NCI-H1092 treated with DMSO at 0.1 percent for 48 hours (cell line): ENCODE measurements around the gene PIK3R3.
A peak's percentile ranks its signal among the peaks of the same experiment; 100 is the strongest.

ENCODE experiments used
- DNase-seq: peaks from one replicate; lab custom pipeline; 2025; lab: John Stamatoyannopoulos, UW

PIK3R3 gene

GRCh38 chr1:46157916-46158311, 25.5 kb upstream of the PIK3R3 start:
- no peak for DNase-seq

- no peak for DNase-seq
Observed at GRCh38 chr1:46153732-46154131, 21.3 kb upstream of the PIK3R3 start.

GRCh38 chr1:46153228-46153627, 20.8 kb upstream of the PIK3R3 start:
- no peak for DNase-seq

- DNase-seq = no peak
Observed at GRCh38 chr1:46152016-46152415, 19.6 kb upstream of the PIK3R3 start.

DNA sequence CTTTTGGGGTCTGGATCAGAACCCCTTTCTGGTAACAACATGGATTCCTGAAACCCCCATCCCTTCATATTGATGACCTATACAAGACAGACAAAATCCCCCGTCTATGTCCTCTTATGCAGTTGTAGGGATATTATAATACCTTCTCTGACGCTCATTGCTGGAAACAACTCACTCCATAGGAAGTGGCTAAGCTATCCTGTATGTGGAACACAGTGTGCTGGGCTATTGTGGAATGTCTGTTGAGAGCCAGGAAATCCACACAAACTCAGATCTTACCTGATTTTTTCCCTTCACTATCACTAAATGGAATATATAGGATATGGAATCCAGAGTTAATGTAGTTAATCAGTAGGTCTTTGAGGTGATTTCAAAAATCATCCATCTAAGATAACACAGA, 17.7 kb upstream of the PIK3R3 start:
- DNase-seq = no peak

- no peak for DNase-seq
Observed at GRCh38 chr1:46148318-46148717, 15.9 kb upstream of the PIK3R3 start.

DNA sequence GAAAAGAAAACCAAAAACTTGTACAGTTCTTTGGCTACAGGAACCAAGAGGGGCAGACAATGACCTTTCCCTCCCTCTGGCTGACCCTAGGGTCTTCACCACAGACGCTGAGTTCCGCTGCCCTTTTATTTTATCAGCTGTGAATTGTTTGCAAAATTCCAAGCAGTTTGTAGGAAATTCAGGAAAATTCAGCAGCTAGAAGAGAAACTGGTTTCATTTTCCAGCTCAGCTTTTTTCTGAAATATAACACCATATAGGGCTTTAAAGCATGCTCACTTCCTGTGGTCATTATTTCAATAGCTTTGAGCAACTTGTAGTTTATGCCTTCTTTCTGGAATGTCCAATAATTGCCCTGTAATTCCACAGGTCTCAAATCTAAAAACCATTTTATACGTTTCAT, 5.5 kb upstream of the PIK3R3 start:
- no peak for DNase-seq

DNA sequence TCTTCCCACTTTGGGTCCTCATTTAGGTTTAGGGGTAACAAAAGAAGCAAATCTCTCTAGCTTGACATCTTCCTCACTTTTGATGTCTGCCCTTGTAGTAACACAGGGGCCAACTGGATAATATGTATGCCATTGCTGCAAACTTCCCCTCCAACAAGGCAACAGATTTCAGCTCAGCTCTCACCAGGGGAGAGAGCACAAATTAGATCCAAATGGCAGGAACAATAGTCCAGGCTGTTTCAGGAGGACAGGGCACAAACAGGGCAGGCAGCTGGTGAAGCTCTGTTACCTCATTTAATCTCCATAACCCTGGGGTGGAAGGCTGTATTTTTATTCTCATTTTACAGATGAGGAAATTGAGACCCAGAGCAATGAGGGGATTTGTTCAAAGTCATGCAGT, 4.3 kb upstream of the PIK3R3 start:
- DNase-seq = peak; percentile 11

DNA sequence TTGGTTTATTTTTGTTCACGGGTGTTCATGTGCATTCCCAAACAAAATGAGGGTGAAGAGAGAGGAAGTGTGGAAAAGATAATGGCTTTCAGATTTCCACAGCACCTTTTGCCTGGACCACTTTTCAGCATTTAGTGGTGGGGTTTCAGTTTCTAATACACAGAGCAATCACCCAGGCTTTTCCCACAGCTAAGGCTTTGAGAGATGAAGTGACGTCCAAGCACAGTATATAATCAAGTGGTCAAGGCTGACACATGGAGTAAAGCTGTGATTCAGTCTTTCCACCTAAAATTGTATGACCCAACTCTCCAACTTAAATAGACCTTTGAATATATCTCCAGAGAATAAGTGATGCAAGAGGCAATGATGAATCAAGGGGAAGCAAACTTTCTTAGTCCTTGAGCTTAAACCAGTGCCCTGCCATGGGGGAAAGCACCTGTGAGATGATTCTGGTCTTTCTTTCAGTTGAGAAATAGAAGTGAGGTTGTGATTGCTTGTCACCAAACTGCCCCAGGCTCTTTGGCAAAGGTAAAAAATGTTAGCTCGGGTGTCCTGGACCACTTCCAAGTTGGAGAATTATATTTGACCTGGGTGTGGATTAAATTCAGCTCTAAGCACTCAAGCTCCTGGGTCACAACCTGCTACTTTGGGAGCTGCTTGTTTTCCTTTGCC, 2.4 kb upstream of the PIK3R3 start:
- peak; percentile 74 for DNase-seq

DNA sequence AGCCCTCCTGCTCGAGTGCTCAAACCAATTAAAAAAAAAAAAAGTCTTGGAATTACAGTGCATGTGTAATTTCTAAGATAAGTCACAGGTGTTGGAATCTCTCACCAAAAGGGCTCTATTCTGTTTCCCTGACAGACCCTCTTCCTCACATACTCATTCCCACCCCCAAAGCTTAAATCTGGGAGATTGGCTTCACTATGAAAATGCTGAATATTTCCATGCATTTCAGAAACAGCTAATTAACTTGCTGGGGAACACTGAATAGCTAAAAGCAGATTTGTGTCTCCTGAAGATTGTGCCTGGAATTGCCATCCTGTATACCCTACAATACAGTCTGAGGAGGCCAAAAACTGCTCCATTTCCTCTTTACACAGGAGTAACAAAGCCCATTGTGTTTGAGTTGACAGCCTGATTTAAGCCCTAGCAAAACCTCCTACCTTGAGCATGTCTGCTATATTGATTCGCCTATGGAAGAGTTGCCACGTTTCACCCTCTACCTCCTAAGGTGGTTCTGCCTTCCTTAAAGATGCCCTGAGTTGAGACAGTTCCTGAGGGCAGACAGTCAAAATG, 1.4 kb upstream of the PIK3R3 start:
- DNase-seq = no peak

GRCh38 chr1:46133181-46133658, 791 bp upstream of the PIK3R3 start:
- DNase-seq = no peak

DNA sequence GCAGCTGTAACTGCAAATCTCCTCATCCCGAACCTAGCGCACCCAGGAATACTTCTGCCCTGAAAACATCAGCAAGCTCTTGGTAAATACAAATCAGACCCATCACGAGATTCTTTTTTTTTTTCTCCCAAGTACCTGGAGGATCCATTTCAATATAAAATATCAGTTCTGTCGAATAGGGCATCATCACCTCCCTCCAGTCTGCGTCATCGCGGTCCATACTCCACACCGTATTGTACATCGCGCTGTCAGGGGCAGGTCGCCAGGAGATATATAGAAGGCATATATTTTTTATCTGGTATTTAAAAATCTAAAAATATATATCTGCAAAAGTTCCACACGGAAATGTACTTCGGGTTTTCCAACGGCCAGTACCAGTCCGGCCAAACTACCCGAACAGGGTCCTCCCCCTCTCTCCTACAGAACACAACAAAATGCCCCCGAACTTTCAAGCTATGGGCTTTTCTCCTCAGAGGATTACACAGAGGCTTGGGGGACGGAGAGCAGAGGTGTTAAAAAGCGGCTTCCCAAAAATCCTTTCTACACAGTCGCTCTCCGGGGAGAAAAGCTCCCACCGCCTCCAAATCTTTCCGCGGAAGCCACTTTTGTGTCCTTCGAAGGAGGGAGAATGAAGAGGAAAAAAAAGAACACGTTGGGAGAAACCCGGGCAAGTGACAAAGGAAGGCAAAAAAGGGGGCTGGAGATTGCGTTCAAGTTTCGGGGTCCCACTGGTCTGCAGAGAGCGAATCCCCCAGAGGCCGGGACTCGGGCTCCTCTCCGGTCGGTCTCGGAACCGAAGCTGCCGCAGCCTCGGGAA, 509 bp downstream of the PIK3R3 start:
- DNase-seq = peak; percentile 56

DNA sequence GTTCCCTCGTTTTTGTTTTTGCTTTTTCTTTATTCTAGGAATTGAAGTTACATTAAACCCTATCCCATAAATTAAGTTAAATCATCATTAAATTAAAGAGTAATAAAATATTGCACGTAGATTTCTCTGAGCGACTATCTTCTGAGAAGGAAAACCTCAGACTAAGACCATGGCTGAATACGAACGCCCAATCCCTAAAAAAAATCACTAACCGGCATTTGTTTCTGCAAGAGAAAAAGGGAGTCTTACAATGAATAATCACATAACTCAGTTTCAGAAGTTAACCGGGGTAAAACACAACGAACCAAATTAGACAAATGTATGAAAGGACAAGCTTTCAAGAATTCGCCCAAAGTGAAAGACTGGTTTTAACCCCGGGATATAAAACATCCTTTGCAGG, 1.3 kb downstream of the PIK3R3 start:
- DNase-seq = peak; percentile 13

DNA sequence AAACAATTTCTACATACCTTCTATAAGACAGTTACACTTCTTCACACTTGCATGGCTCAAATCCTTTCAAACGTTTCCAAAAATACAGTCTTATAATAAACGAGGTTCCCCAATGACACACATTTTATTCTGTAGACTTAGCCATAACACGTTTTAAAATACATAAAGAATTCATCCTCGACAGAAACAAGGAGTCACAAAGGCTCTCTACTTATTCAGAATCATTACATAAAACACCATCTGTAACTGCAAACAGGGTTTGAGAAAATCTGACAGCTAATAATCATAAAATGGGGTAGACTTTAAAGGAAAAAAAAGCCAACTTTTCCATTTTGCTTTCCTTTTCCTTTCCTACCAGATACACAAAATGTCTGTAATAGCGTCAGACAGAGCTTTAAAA, 1.8 kb downstream of the PIK3R3 start:
- DNase-seq = peak; percentile 17

DNA sequence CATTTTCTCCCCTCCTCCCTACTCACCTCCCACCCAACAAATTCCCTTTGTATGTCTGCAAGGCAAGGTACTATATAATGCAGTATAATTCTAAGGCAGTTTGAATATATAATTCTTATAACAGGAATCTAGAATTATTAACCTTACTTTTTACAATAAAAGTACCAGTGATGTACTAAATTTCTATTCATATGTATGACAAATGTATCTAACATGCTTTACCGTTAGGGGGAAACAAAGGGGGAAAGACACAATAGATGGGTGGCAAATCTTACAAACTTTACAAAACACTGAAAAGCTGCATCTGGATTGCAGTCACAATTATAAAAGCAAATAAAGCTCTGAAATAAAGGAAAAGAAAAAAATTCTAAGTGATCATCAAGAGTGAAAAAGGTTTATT, 2.3 kb downstream of the PIK3R3 start:
- no peak for DNase-seq

DNA sequence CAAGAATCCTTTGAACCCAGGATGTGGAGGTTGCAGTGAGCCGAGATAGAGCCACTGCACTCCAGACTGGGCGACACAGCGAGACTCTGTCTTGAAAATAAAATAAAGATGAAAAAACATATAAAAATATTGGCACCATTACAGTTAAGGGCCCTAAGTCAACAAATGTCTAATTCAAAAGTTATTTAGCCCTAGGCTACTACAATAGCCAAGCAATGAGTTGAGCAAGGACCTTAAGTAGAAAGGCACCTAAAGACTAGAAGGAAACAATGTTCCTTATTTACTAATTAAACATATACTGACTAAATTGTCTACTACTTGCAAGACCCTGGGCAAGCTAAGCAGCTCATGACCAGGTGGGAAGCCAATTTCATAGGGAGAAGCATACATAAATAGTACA, 4.1 kb downstream of the PIK3R3 start:
- no peak for DNase-seq

DNA sequence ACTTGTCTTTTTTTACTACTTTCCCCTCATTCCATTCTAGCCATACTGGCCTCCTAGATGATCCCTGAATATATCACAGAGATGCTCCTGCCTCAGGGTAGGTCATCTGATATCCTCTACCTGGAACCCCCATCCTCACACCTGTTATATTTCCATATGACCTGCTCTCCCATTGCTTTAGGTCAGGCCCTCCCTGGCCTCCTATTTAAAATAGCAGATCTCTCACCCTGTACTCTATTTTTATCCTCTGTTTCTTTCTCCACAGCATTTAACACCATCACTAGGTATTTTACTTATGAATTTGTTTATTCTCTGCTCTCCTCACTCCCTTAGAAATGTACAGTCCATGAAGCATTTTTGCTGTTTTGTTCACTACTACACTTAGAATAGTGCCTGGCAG, 13.6 kb downstream of the PIK3R3 start:
- DNase-seq = no peak

DNA sequence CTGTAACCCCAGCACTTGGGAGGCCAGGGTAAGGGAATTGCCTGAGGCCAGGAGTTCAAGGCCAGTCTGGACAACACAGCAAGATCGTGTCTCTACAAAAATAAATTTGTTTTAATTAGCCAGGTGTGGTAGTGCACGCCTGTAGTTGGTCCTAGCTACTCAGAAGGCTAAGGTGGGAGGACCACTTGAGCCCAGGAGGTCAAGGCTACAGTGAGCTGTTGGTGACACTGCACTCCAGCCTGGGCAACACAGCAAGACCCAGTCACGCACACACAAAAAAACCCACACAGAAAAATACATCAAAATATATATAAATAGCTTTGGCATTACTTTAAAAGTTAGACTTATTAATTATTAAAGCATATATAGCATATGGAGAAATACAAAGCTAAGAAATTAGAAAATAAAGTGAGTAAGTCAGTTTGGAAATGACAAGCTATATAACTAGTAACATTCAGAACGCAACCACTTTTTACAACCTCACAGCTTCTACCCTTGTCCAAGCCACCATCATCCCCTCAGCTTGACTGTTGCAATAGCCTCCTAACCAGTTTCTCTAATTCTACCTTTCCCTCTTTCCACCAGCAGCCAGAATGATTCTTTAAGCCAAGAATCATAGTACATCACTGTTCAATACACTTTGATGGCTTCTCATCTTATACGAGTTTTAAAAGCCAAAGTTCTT, 14.5 kb downstream of the PIK3R3 start:
- DNase-seq = no peak

- no peak for DNase-seq
Observed at GRCh38 chr1:46114925-46115603, 17.4 kb downstream of the PIK3R3 start.

GRCh38 chr1:46113948-46114347, 18.5 kb downstream of the PIK3R3 start:
- no peak for DNase-seq

- no peak for DNase-seq
Observed at GRCh38 chr1:46112108-46112507, 20.3 kb downstream of the PIK3R3 start.

DNA sequence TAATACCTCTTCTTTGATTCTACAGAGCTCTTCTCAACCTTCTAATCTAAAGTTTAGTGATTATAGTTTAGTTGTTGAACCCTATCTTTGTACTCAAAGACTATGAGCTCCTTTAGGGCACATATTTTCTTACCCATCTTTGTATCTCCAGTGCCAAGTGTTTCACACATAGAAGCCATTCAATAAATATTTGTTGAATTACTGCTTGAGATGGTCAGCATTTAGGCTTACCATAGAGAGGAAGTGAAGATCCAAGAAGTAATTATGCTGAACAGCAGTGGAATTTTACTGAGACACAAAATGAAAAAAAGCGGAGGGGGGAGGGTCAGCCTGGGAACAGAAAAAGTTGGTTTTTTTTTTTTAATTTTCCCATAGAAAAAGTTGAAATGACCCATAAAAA, 21.9 kb downstream of the PIK3R3 start:
- DNase-seq = no peak
